Neutrophil (primary cell): ENCODE results near the gene EPM2AIP1.
"Not testable (repeated sequence)": the region's sequence is repeated elsewhere in the genome, so short reads cannot be mapped to it uniquely, and the experiment has no call there.

Experiments used
- H3K27ac ChIP-seq: fragments of 200-600 bp; sonication (generic); 2 replicates; pipeline ENCODE4 v1.5.1; 2016; ENCODE audit warnings: mild to moderate bottlenecking, moderate library complexity
- H3K27me3 ChIP-seq: fragments of 200-600 bp; sonication (generic); 2 replicates; pipeline ENCODE4 v1.6.0; 2016; ENCODE audit warnings: mild to moderate bottlenecking
- H3K36me3 ChIP-seq: fragments of 200-600 bp; sonication (generic); 2 replicates; pipeline ENCODE4 v1.5.1; 2017
- H3K4me1 ChIP-seq, 2 experiments: fragments of 200-600 bp in 1 of 2; sonication (generic) in 1 of 2; 1 replicate in 1 of 2; 2 replicates in 1 of 2; pipeline versions ENCODE4 v1.5.1 to v1.6.1; 2013 to 2016; ENCODE audit warnings: low read depth in 1 of 2, low read length in 1 of 2, mild to moderate bottlenecking in 1 of 2, moderate library complexity in 1 of 2; ENCODE audit not compliant: control insufficient read depth in 1 of 2, insufficient read depth in 1 of 2
- H3K4me3 ChIP-seq, 2 experiments: fragments of 200-600 bp in 1 of 2; sonication (generic) in 1 of 2; 1 replicate in 1 of 2; 2 replicates in 1 of 2; pipeline ENCODE4 v1.5.1; 2013 to 2016; ENCODE audit warnings: low read depth in 1 of 2, low read length in 1 of 2, mild to moderate bottlenecking in 1 of 2, moderate library complexity in 1 of 2
- H3K9me3 ChIP-seq: fragments of 200-600 bp; sonication (generic); 2 replicates; pipeline ENCODE4 v1.5.1; 2016
- TF ChIP-seq, protein P1 (sequence below): fragments of 200-600 bp; sonication (generic); IDR thresholded peaks from 2 replicates; pipeline ENCODE4 v1.5.1; 2016; ENCODE audit warnings: antibody characterized with exemption

The EPM2AIP1 gene

DNA sequence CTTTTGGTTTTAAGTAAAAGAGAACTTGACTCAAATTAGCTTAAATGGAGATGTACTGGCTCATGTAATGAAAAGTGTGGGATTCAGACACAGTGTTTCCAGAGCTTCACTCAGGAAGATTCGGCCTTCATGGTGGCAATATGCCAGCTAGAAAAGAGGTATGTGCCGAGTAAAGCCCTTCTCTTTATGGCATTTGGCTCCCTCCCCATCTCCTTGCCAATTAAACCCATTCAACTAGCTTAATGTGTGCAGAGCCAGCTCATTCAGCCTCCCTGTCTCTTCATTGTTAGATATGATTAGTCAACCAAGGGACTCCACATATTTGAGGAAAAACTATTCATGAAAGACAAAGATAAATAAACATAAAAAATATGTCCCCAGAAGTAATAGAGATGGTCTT is 33.1 kb downstream of the EPM2AIP1 start:
- Histone ChIP-seq H3K27me3 (no peaks in the 10 kb centered on the region), H3K36me3 (no peaks in the 10 kb centered on the region), H3K4me3 (no peak overlapping the region), H3K9me3 (no peaks in the 10 kb centered on the region), H3K4me1 (no peaks in the 10 kb centered on the region), H3K27ac (no peak overlapping the region)
- TF ChIP-seq, protein P1, sequence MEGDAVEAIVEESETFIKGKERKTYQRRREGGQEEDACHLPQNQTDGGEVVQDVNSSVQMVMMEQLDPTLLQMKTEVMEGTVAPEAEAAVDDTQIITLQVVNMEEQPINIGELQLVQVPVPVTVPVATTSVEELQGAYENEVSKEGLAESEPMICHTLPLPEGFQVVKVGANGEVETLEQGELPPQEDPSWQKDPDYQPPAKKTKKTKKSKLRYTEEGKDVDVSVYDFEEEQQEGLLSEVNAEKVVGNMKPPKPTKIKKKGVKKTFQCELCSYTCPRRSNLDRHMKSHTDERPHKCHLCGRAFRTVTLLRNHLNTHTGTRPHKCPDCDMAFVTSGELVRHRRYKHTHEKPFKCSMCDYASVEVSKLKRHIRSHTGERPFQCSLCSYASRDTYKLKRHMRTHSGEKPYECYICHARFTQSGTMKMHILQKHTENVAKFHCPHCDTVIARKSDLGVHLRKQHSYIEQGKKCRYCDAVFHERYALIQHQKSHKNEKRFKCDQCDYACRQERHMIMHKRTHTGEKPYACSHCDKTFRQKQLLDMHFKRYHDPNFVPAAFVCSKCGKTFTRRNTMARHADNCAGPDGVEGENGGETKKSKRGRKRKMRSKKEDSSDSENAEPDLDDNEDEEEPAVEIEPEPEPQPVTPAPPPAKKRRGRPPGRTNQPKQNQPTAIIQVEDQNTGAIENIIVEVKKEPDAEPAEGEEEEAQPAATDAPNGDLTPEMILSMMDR, result no peak

DNA sequence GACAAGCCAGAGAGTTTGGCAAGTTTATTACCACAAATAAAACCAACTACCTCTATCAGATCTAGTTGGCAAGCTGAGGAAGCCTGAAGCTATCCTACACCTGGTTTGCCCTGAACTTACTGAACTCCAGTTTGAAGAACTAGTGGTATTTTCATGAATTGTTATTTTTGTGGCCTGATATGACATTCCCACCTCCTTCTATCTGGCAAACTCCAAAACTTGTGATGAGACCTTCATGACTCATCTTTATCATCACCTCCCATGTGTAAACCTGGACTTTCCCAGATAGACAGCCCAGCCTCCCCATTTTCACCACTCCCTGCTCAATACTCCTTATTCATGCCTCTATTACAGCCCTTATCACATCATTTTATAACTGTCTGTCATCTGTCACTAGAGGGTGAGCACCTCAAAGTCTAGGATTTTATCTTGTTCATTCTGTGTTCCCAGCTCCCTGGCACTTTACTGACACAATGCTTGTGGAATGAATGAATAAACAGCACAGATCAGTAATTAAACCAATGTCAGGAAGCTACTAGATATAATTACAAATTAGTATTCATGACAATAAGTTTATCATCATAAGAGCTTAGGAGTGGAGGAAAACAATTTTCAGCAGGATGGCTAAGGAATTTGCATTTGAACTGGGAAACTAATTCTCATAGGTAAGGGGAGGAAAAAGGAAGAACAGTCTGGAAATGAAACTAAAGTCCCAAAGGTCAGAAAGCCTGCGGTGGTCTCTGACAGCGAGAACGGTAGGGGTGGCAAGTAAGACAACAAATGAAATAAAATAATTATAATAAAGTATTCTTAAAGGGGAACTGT is 34.9 kb downstream of the EPM2AIP1 start:
- Histone ChIP-seq H3K4me3 (no peak overlapping the region), H3K36me3 (no peaks in the 10 kb centered on the region), H3K9me3 (no peaks in the 10 kb centered on the region), H3K4me1 (no peaks in the 10 kb centered on the region), H3K27ac (peak overlapping the region; percentile 31), H3K27me3 (no peaks in the 10 kb centered on the region)
- TF ChIP-seq, protein P1, result no peak

DNA sequence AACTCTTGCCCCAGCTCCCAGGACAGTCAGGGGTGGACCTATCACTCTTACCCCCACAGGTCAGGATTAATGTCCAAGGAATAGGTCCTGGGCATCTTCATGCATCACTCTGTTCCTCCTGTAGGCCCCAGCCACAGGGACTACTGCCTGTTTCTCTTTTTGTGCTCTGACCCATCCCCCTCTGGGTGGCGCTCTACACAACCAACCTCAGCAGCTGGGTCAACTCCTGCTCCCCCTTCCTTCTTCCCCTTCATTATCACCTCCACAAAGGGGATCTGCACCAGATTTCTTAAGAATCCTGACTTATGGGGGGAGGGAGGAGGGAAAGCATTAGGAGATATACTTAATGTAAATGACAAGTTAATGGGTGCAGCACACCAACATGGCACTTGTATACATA is 35.9 kb downstream of the EPM2AIP1 start:
- no peaks in the 10 kb centered on the region for H3K36me3 ChIP-seq
- H3K27me3 ChIP-seq, result no peaks in the 10 kb centered on the region
- no peaks in the 10 kb centered on the region for H3K4me1 ChIP-seq
- no peaks in the 10 kb centered on the region for H3K9me3 ChIP-seq
- TF ChIP-seq, protein P1, result no peak
- H3K27ac ChIP-seq, result no peak overlapping the region
- no peak overlapping the region for H3K4me3 ChIP-seq

DNA sequence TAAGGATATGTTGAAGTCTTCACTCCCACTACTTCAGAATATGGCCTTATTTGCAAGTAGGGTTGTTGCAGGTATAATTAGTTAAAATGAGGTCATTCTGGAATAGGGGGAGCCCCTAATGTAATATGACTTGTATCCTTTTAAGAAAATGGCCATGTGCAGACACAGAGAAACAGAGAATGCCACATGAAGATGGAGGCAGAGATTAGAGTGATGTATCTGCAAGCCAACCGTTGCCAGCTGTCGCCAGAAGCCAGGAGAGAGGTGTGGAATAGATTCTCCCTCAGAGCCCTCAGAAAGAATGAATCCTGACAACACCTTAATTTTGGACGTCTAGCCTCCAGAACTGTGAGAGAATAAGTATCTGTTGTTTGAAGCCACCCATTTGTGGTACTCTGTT is 36.8 kb downstream of the EPM2AIP1 start:
- Histone ChIP-seq H3K4me1 (no peaks in the 10 kb centered on the region), H3K27ac (no peak overlapping the region), H3K27me3 (no peaks in the 10 kb centered on the region), H3K36me3 (no peaks in the 10 kb centered on the region), H3K4me3 (no peak overlapping the region), H3K9me3 (no peaks in the 10 kb centered on the region)
- TF ChIP-seq, protein P1, result no peak

DNA sequence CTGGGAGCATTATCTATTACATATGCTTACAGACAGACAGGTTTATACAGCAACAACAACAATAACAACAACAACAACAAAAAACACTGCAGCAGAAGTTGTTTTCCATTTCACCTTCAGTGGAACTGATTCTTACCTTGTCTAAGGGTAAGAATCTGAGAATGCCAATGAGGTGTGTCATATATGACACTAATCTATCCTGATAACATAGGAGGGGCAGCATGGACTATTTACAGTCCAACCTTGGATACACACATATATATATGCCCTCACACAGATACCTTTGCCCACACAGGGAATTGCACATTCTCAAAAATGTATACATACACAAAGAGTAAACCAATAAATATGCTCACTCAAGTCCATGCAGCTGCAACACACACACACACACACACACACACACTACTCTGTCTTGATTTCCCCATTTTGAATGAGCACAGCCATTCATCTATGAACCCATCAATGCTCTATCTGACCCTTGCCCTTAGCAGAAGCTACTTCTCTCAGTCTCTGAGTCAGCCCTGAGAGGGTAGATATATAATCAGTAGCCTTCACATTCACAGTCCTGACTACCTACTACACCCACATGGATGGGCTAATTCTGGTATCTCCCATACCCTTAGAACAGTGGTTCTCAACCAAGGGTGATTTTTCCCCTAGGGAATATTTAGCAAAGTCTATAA is 38.3 kb downstream of the EPM2AIP1 start:
- no peaks in the 10 kb centered on the region for H3K4me1 ChIP-seq
- H3K4me3 ChIP-seq, result no peak overlapping the region
- H3K9me3 ChIP-seq, result no peaks in the 10 kb centered on the region
- no peaks in the 10 kb centered on the region for H3K27me3 ChIP-seq
- H3K27ac ChIP-seq, result no peak overlapping the region
- no peaks in the 10 kb centered on the region for H3K36me3 ChIP-seq
- TF ChIP-seq, protein P1, result no peak

DNA sequence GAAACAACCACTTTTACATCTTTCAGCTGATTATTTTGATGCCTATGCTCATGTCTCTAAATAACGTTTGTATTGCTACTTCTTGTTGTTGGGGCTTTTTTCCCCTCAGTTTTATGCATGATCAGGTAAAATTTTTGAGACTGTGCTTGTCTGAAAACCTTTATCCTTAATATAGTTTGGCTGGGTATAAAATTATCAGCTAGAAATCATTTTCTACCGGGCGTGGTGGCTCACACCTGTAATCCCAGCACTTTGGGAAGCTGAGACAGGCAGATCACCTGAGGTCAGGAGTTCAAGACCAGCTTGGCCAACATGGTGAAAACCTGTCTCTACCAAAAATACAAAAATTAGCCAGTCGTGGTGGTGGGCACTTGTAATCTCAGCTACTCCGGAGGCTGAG is 45.1 kb downstream of the EPM2AIP1 start:
- H3K27me3 ChIP-seq, H3K36me3 ChIP-seq, H3K27ac ChIP-seq, H3K4me3 ChIP-seq, H3K9me3 ChIP-seq: not testable (repeated sequence)
- peaks cover 12 to 16% of the 10 kb centered on the region in 2 experiments for H3K4me1 ChIP-seq
